ENCODE results near the gene KCND2.

KCND2 gene

GRCh38 chr7:120714945-120715344, 442.0 kb downstream of the KCND2 start:
- DNase-seq: no peak

DNA sequence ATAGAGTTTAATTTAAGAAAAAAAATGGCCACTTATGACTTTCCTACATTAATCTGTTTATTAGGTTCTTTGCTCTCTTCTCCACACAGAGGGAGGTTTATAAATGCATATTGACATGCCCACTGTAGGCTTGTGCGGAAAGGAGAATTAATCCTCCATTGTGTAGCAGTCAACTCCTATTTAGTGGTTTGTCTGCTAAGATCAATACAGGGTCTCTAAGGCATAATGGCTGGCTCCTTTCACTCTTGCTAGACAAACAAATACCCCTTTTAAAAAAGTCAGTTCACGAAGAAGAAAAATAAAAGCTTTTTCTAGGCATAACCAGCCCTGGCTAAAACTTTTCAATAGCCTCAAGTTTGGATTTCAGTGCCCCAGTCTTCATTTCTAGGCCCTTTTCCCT, 443.3 kb downstream of the KCND2 start:
- no peak for DNase-seq

- DNase-seq: no peak
Measured at GRCh38 chr7:120717166-120717565, 444.2 kb downstream of the KCND2 start.

- DNase-seq: no peak
Measured at GRCh38 chr7:120718361-120718760, 445.4 kb downstream of the KCND2 start.

DNA sequence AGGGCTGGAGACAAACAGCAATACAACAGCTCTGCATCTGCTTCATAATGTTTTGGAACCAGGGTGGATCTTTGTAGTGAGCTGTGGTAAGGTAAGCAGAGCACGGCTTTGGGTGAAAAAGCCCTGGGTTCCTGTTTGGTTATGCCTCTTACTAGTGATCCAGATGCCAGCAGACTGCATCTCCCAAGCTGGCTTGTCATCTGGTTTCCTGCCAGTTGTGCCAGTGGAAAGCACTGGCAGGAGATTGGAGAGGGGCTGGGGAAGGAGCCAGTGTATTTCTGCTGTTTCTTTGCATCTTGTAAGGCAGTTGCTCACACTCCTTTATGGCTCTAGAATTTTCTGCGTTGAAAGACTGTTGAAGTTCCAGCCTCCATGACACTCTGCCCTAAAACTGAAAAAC, 447.3 kb downstream of the KCND2 start:
- no peak for DNase-seq

GRCh38 chr7:120723465-120724385, 450.8 kb downstream of the KCND2 start:
- DNase-seq: no peak

- DNase-seq: no peak
Measured at GRCh38 chr7:120724448-120724847, 451.5 kb downstream of the KCND2 start.

- no peak for DNase-seq
Measured at GRCh38 chr7:120724955-120725354, 452.0 kb downstream of the KCND2 start.

- no peak for DNase-seq
Measured at GRCh38 chr7:120725376-120726039, 452.5 kb downstream of the KCND2 start.

DNA sequence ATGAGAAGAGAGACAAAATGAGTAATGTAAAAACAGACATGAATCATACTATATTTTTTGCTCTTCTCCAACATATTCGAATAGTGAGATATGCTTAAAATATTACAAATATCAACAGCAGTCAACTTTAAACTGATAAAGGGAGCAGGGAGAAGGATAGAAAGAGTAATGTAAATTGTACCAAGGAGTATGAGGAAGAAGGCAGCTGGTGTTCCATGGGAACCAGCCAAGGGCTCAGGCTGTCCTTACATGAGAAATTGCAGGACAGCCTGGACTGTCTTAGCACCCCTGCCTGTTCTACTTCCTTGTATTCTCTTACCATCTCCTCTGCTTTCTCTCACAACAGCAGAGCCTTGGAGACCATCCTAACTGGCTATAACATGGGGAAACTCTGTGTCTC, 456.3 kb downstream of the KCND2 start:
- no peak for DNase-seq

GRCh38 chr7:120731271-120731670, 458.3 kb downstream of the KCND2 start:
- DNase-seq: no peak

GRCh38 chr7:120732256-120732655, 459.3 kb downstream of the KCND2 start:
- no peak for DNase-seq

DNA sequence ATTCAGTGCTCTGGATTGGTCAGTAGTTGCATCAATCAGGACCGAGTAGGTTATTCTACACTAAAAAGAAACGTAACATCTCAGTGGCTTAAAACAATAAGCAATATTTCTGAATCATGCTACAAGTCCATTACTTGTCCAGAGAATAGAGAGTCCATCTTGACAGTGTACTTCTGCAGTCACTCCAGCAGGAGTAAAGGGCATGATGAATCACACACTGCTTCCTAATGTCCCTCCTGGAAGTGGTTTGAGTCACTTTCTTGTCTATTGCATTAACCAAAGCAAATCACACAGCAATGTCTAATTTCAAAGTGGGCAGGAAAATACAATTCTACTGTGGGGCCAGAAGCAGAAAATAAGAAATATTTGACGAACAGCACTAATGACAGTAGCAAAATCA, 460.2 kb downstream of the KCND2 start:
- no peak for DNase-seq

GRCh38 chr7:120733835-120734234, 460.9 kb downstream of the KCND2 start:
- DNase-seq: no peak

DNA sequence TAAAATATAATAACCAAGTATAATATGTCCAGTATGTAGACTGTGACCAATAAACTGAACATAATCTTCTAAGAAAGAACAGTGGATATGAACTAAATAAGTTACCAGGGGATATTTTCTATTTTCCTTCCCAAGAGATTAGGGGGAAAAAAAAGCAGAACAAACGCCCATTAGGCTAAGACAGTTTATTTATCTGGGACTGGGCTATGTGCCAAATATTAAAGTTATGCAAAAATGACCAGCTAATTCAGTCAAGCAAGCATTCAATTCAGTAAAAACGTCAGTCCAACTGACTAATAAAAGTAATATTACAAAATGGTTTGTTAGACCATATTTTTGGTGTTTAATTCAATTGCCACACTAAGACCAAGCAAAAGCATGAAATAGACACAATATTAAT, 462.8 kb downstream of the KCND2 start:
- no peak for DNase-seq

GRCh38 chr7:120738816-120739215, 465.8 kb downstream of the KCND2 start:
- DNase-seq: no peak

GRCh38 chr7:120740348-120740747, 467.4 kb downstream of the KCND2 start:
- DNase-seq: no peak

DNA sequence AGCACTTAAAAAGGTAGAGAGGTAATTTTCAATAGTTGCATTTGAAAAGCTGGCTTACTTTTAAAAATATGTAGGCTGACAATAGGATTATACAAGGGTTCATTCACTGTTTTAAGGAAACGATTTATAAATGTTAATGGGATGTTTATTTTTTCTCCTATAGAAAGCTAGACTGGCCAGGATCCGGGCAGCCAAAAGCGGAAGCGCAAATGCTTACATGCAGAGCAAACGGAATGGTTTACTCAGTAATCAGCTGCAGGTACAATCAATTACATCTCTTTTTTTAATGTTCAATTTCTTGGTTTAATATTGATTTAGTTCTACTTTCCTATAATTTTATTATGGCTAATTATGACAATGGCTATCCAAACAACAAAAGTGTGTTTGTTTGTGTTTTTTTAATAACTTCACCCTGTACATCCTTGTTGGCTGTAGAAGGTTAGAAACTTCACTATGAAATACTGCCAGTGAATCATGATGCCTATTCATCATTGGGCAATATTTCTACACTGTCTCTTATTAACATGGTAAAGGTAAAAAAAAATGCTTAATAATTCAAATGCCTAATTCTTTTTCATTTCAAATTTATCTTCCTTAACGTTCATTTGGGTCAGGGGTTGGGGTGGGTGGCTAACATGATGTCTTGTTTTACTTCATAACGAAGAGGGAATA, 468.5 kb downstream of the KCND2 start:
- no peak for DNase-seq

GRCh38 chr7:120742372-120742771, 469.4 kb downstream of the KCND2 start:
- no peak for DNase-seq

GRCh38 chr7:120743128-120743527, 470.2 kb downstream of the KCND2 start:
- no peak for DNase-seq

GRCh38 chr7:120760050-120760449, 487.1 kb downstream of the KCND2 start:
- no peak for DNase-seq

DNA sequence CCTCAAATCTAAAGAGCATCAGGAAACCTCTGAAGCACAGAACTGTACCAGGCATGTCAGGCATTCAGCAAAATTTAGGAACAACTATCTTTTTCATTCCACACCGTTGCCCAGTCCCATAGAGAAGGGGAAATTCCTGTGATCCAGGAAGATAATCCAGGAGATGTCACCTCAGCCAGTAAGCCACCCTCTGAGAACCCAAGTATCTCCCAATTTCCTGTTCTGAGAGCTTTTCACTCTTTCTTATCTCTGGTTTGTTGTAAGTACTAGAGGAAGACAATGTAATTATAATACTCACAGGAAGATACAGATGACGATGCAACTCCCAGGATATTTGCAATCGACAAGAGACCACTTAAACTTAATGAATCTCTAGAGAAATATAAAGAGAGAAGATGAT, 487.9 kb downstream of the KCND2 start:
- DNase-seq: no peak

GRCh38 chr7:120770206-120770605, 497.2 kb downstream of the KCND2 start:
- no peak for DNase-seq

- DNase-seq: no peak
Measured at GRCh38 chr7:120774481-120774880, 501.5 kb downstream of the KCND2 start.
